A673 (cell line): ENCODE results near the gene FAM168B. TPM values are rescaled to one million over a fixed set of nuclear protein-coding genes. Genes with fewer than 3 reads are reported as not detected.

Source experiments
- BruUV-seq: library from RNA; stranded (reverse); fragments of 400-500 nt; replicated peaks from 2 replicates; lab custom pipeline; 2021; lab: Mats Ljungman, UMichigan
- CTCF ChIA-PET: fragments of 300-600 bp; sonication (Branson Sonifier 250); formaldehyde crosslinking; loops from one replicate; lab custom pipeline; 2022; ENCODE audit warnings: antibody characterized with exemption; lab: Charles Lee
- POLR2A ChIA-PET: fragments of 300-600 bp; sonication (Branson Sonifier 250); formaldehyde crosslinking; loops from one replicate; lab custom pipeline; 2022; ENCODE audit warnings: antibody characterized with exemption; ENCODE audit not compliant: low non-redundant PET; lab: Charles Lee
- DNase-seq: peaks from one replicate; pipeline ENCODE4 v3.0.0-alpha.2; 2015; ENCODE audit warnings: low spot score
- H3K27ac ChIP-seq: fragments of 200-600 bp; sonication (generic); 2 replicates; pipeline ENCODE4 v1.5.1; 2016; ENCODE audit warnings: mixed run types, low read depth, mild to moderate bottlenecking, mixed read lengths, antibody characterized with exemption, low read length; ENCODE audit not compliant: poor library complexity, severe bottlenecking
- H3K27me3 ChIP-seq: fragments of 200-600 bp; sonication (generic); replicated peaks from 2 replicates; pipeline ENCODE4 v1.6.1; 2017; ENCODE audit warnings: mixed run types, low read depth, mild to moderate bottlenecking, mixed read lengths, antibody characterized with exemption, low read length; ENCODE audit not compliant: insufficient read depth, poor library complexity
- H3K36me3 ChIP-seq: fragments of 200-600 bp; sonication (generic); 2 replicates; pipeline ENCODE4 v1.6.1; 2016; ENCODE audit warnings: mixed run types, mild to moderate bottlenecking, mixed read lengths, antibody characterized with exemption, low read length; ENCODE audit not compliant: insufficient read depth, poor library complexity, severe bottlenecking
- H3K4me1 ChIP-seq: fragments of 200-600 bp; sonication (generic); 2 replicates; pipeline ENCODE4 v1.6.1; 2017; ENCODE audit warnings: mixed run types, mild to moderate bottlenecking, mixed read lengths, antibody characterized with exemption, low read length; ENCODE audit not compliant: insufficient read depth, poor library complexity, severe bottlenecking
- H3K4me3 ChIP-seq: fragments of 200-600 bp; sonication (generic); 2 replicates; pipeline ENCODE4 v1.5.1; 2016; ENCODE audit warnings: low read depth, mixed run types, mild to moderate bottlenecking, mixed read lengths, low read length; ENCODE audit not compliant: poor library complexity, severe bottlenecking
- H3K9me3 ChIP-seq: fragments of 200-600 bp; sonication (generic); 2 replicates; pipeline ENCODE4 v1.6.1; 2016; ENCODE audit warnings: mixed run types, low read depth, mild to moderate bottlenecking, mixed read lengths, antibody characterized with exemption, low read length; ENCODE audit not compliant: poor library complexity, severe bottlenecking
- EZH2 ChIP-seq: fragments of 200-600 bp; sonication (generic); IDR thresholded peaks from 2 replicates; pipeline ENCODE4 v1.6.1; 2017; ENCODE audit warnings: borderline replicate concordance, low read depth, mild to moderate bottlenecking, mixed read lengths, antibody characterized with exemption, low read length; ENCODE audit not compliant: poor library complexity, severe bottlenecking
- intact Hi-C: fragments of 100-400 bp; cut with micrococcal nuclease; formaldehyde crosslinking; loops from one replicate; pipeline ENCODE4 v1.10.0; 2022; ENCODE audit not compliant: unreplicated experiment
- total RNA-seq: library from RNA; stranded (reverse); gene quantifications from 2 replicates; pipeline ENCODE4 v1.2.3, GENCODE V29; 2021
- TF ChIP-seq, protein P1 (sequence below): fragments of 300-800, 200-600 bp; sonication (generic); conservative IDR thresholded peaks from 2 replicates; pipeline ENCODE4 v1.5.1; 2017; ENCODE audit warnings: low read depth, mild to moderate bottlenecking, antibody characterized with exemption, low read length, moderate library complexity, mixed read lengths

The FAM168B gene
- total RNA-seq, 1 experiment from 2014 or later: 149 TPM

DNA sequence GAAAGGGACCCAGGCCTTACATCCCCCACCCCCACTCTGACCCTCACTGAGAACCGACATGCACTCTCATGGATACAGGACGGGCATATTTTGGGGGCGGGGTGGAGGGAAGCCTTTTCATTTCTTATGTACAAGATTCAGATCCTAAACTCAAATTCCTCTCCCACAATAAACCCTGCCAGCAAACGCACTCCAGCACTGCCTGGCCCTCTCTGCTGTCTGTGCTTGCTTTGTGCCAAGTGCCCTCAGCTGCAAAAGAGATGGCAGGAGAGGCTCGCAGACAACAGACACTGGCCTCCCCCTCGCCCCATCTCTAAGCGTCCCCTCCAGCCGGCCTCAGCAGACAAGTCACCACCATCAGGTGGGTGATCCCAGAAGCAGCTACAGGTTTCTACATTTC is 42.4 kb downstream of the FAM168B start:
- no peak for DNase-seq
- Histone ChIP-seq H3K27me3 (no peaks in the 10 kb centered on the region), H3K36me3 (peaks cover 75% of the 10 kb centered on the region), H3K27ac (no peak overlapping the region), H3K4me1 (peaks cover 1% of the 10 kb centered on the region), H3K4me3 (no peak overlapping the region), H3K9me3 (no peaks in the 10 kb centered on the region)
- TF ChIP-seq EZH2: no peak
- TF ChIP-seq, protein P1, sequence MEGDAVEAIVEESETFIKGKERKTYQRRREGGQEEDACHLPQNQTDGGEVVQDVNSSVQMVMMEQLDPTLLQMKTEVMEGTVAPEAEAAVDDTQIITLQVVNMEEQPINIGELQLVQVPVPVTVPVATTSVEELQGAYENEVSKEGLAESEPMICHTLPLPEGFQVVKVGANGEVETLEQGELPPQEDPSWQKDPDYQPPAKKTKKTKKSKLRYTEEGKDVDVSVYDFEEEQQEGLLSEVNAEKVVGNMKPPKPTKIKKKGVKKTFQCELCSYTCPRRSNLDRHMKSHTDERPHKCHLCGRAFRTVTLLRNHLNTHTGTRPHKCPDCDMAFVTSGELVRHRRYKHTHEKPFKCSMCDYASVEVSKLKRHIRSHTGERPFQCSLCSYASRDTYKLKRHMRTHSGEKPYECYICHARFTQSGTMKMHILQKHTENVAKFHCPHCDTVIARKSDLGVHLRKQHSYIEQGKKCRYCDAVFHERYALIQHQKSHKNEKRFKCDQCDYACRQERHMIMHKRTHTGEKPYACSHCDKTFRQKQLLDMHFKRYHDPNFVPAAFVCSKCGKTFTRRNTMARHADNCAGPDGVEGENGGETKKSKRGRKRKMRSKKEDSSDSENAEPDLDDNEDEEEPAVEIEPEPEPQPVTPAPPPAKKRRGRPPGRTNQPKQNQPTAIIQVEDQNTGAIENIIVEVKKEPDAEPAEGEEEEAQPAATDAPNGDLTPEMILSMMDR: no peak
- BruUV-seq: no TSS peak
- ChIA-PET CTCF (no interaction called here), POLR2A (no interaction called here)
- intact Hi-C loops: no loop called here

DNA sequence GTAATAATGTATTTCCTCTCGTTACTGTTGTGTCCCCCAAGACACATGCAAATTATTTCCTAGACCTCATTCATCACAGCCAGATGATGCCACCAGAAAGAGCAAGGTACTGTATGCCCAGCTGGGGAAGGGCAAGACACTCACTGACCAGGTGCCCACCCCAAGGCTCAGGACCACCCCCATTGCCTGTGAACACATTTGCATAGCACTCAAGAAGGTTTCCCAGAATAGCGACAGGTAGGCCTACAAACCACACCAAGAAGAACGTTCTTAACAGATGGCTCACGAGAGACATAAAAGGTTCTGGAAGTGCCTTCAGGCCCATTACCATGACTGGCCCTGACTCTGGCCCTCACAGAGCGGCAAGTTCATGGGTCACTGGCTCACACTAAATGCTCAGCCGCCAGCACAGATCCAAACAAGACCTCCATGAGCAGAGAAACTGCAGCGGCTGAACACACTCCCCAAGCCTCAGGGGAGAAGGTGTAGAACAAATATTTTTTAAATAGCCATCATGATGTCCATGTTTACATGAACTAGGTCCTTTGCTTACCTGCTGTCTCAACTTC is 44.0 kb downstream of the FAM168B start:
- intact Hi-C loops: no loop called here
- Histone ChIP-seq H3K27me3 (no peaks in the 10 kb centered on the region), H3K4me3 (no peak overlapping the region), H3K36me3 (peaks cover 59% of the 10 kb centered on the region), H3K27ac (no peak overlapping the region), H3K4me1 (no peaks in the 10 kb centered on the region), H3K9me3 (no peaks in the 10 kb centered on the region)
- DNase-seq: no peak
- ChIA-PET CTCF (no interaction called here), POLR2A (no interaction called here)
- TF ChIP-seq EZH2: no peak
- TF ChIP-seq, protein P1: no peak
- no TSS peak for BruUV-seq

DNA sequence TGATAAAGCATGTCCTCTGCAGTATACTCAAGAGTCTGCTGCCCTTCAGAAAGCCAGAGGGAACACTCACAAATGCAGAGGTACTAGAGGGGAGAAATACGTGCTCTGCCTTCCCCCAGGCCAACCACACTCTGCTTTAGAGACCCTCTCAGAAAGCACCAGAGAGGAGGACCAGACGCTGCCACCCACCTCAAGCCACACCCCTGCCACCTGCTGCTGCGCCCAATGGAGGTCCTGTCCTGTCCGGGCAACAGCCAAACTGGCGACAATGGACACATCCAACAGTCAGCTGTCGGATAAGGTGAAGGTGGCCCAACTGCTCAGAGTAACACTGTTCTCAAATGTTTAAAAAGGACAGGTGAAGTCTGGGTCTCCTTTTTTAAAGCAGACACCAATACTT is 44.6 kb downstream of the FAM168B start:
- POLR2A ChIA-PET: no interaction called here
- Histone ChIP-seq H3K9me3 (no peaks in the 10 kb centered on the region), H3K27ac (no peak overlapping the region), H3K4me1 (no peaks in the 10 kb centered on the region), H3K4me3 (no peak overlapping the region), H3K36me3 (peaks cover 57% of the 10 kb centered on the region), H3K27me3 (no peaks in the 10 kb centered on the region)
- DNase-seq: no peak
- no TSS peak for BruUV-seq
- TF ChIP-seq, protein P1: no peak
- TF ChIP-seq EZH2: no peak
- intact Hi-C loops: no loop called here
- CTCF ChIA-PET: no interaction called here
